Panc1 (cell line): ENCODE results near the gene MAN2B1.

Experiments
- CTCF ChIP-seq: fragments of 450-650 bp; IDR thresholded peaks from 2 replicates; pipeline ENCODE4 v1.5.1; 2017; ENCODE audit warnings: mild to moderate bottlenecking
- POLR2AphosphoS5 ChIP-seq: IDR thresholded peaks from 2 replicates; pipeline ENCODE4 v1.6.1; 2012; ENCODE audit warnings: mild to moderate bottlenecking, low read depth, low read length, moderate library complexity
- REST ChIP-seq, 2 experiments: IDR thresholded peaks; 2 replicates each; pipeline ENCODE4 v1.6.1; 2011 to 2012; ENCODE audit warnings: low read depth in 2 of 2, control low read depth in 1 of 2, low read length in 1 of 2, mild to moderate bottlenecking in 1 of 2, moderate library complexity in 1 of 2; ENCODE audit not compliant: insufficient read depth in 1 of 2
- SIN3A ChIP-seq: IDR thresholded peaks from 2 replicates; pipeline ENCODE4 v1.6.1; 2012; ENCODE audit warnings: low read depth, mild to moderate bottlenecking, low read length, moderate library complexity, borderline replicate concordance; ENCODE audit not compliant: insufficient read depth

GRCh38 chr19:12628040-12629022 lies 38.2 kb downstream of the MAN2B1 start:
- TF ChIP-seq CTCF (no peak), POLR2AphosphoS5 (no peak), SIN3A (no peak), REST (IDR thresholded peaks at IDR 0.05; ENCODE audit: insufficient read depth in 1 of 2, low read depth in 2 of 2, low read length in 1 of 2) (no peak)
